K562 (cell line): ENCODE data around the gene FBXO46. TPM values are rescaled to one million over a fixed set of nuclear protein-coding genes. Genes with fewer than 3 reads are reported as not detected.

Experiments
- AFF4 ChIP-seq: sonication (generic); formaldehyde crosslinking; IDR thresholded peaks from 2 replicates; pipeline ENCODE4 v1.8.0; 2023; ENCODE audit warnings: mild to moderate bottlenecking, missing genetic modification reagents
- KDM1A ChIP-seq, 2 experiments: fragments of 450-650 bp; IDR thresholded peaks; 2 replicates each; pipeline ENCODE4 v1.6.1; 2016; ENCODE audit warnings: mild to moderate bottlenecking in 2 of 2
- MBD2 ChIP-seq: sonication (generic); IDR thresholded peaks from 2 replicates; pipeline ENCODE4 v1.6.1; 2016; ENCODE audit warnings: low read depth, borderline replicate concordance
- RAD21 ChIP-seq, 2 experiments: fragments of 250-450 bp in 1 of 2; fragments of 450-650 bp in 1 of 2; sonication (Bioruptor Pico) in 1 of 2; formaldehyde crosslinking in 1 of 2; IDR thresholded peaks in 1 of 2; conservative IDR thresholded peaks in 1 of 2; 2 replicates each; pipeline versions ENCODE4 v1.4.0 to v1.8.0; 2020 to 2022; ENCODE audit warnings: mild to moderate bottlenecking in 2 of 2, moderate library complexity in 1 of 2
- SREBF1 ChIP-seq: fragments of 150-350 bp; IDR thresholded peaks from 2 replicates; pipeline ENCODE4 v1.6.1; 2014; ENCODE audit warnings: antibody characterized with exemption, low read depth, low read length, borderline replicate concordance
- SRF ChIP-seq, 2 experiments: fragments of 250-450, 450-650 bp in 1 of 2; sonication (Bioruptor Pico) in 1 of 2; sonication (generic) in 1 of 2; formaldehyde crosslinking; IDR thresholded peaks; 2 replicates each; pipeline versions ENCODE4 v1.5.0 to v1.5.1; 2020 to 2022; ENCODE audit warnings: mild to moderate bottlenecking in 1 of 2, missing genetic modification reagents in 1 of 2
- TRIM28 ChIP-seq: fragments of 450-650 bp; IDR thresholded peaks from 2 replicates; pipeline ENCODE4 v1.6.1; 2017
- ZFX ChIP-seq: sonication (generic); formaldehyde crosslinking; IDR thresholded peaks from 2 replicates; pipeline ENCODE4 v1.8.0; 2022; ENCODE audit warnings: mild to moderate bottlenecking, missing genetic modification reagents, moderate library complexity
- ZNF217 ChIP-seq: sonication (generic); formaldehyde crosslinking; IDR thresholded peaks from 2 replicates; pipeline ENCODE4 v1.8.0; 2022; ENCODE audit warnings: mild to moderate bottlenecking, missing genetic modification reagents
- ZNF407 ChIP-seq: fragments of 450-650 bp; IDR thresholded peaks from 2 replicates; pipeline ENCODE4 v1.6.1; 2016; ENCODE audit warnings: low read depth
- polyA plus RNA-seq, 8 experiments: library from polyadenylated mRNA; depleted of rRNA in 4 of 8; stranded (reverse) in 5 of 8; unstranded in 3 of 8; fragments of >200 nt; fragmentation: Nextera tagmentation in 2 of 8; fragmentation: Illumina TruSeq in 1 of 8; extraction: Ambion mirVana in 2 of 8; extraction: Trizol in 1 of 8; gene quantifications; 2 replicates each; pipeline versions ENCODE4 v1.2.1 to v1.2.3, GENCODE V29; 2011 to 2014; ENCODE audit warnings: inconsistent platforms in 1 of 8, missing spikeins in 1 of 8
- total RNA-seq, 7 experiments: library from RNA; depleted of rRNA in 6 of 7; stranded (reverse); fragments of >200 nt in 6 of 7; fragmentation: Illumina TruSeq in 2 of 7; extraction: Trizol in 2 of 7; gene quantifications; 2 replicates each; pipeline versions ENCODE4 v1.2.1 to v1.2.3, GENCODE V29; 2011 to 2021; ENCODE audit warnings: low replicate concordance in 1 of 7
- TF ChIP-seq, protein P1 (sequence below): fragments of 450-650 bp; IDR thresholded peaks from 2 replicates; pipeline ENCODE4 v1.6.1; 2016; ENCODE audit warnings: antibody characterized with exemption

Gene FBXO46
- total and polyA plus RNA-seq, 9 of the 15 experiments (the other 6 are each of a cell fraction or from before 2014, with no cell fraction given): 1.5 to 36.1 (median 7.3) TPM

GRCh38 chr19:45670670-45671453 lies 59.8 kb downstream of the FBXO46 start (continued):
- TF ChIP-seq ZNF407 (no peak), KDM1A (IDR thresholded peaks at IDR 0.05) (no peak), SREBF1 (no peak), ZNF217 (CRISPR knock-in tag) (no peak), TRIM28 (no peak; the same call in 1 of the 2 replicates), MBD2 (no peak), AFF4 (CRISPR knock-in tag) (no peak), SRF (CRISPR knock-in tag; IDR thresholded peaks at IDR 0.05) (peak in 1 of 2 experiments; percentile 70; a peak in 1 of 4 replicates), RAD21 (CRISPR knock-in tag; conservative IDR thresholded peaks at IDR 0.05 in 1 of 2, IDR thresholded peaks at IDR 0.05 in 1 of 2) (no peak), ZFX (peak; percentile 53)
- TF ChIP-seq, protein P1, sequence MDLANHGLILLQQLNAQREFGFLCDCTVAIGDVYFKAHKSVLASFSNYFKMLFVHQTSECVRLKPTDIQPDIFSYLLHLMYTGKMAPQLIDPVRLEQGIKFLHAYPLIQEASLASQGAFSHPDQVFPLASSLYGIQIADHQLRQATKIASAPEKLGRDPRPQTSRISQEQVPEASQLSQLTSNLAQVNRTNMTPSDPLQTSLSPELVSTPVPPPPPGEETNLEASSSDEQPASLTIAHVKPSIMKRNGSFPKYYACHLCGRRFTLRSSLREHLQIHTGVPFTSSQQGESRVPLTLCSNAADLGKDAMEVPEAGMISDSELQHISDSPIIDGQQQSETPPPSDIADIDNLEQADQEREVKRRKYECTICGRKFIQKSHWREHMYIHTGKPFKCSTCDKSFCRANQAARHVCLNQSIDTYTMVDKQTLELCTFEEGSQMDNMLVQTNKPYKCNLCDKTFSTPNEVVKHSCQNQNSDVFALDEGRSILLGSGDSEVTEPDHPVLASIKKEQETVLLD: 0 out of 2 replicates have a peak, but pooled peaks have one; percentile 24
